HG03432 (cell line): ENCODE results near the gene TESK1.

Experiments used
- ATAC-seq: cut with Tn5 transposase; IDR thresholded peaks from one replicate; pipeline ENCODE4 v1.9.1; 2021; ENCODE audit warnings: mild to moderate bottlenecking, moderate library complexity; ENCODE audit not compliant: unreplicated experiment

The TESK1 gene, protein sequence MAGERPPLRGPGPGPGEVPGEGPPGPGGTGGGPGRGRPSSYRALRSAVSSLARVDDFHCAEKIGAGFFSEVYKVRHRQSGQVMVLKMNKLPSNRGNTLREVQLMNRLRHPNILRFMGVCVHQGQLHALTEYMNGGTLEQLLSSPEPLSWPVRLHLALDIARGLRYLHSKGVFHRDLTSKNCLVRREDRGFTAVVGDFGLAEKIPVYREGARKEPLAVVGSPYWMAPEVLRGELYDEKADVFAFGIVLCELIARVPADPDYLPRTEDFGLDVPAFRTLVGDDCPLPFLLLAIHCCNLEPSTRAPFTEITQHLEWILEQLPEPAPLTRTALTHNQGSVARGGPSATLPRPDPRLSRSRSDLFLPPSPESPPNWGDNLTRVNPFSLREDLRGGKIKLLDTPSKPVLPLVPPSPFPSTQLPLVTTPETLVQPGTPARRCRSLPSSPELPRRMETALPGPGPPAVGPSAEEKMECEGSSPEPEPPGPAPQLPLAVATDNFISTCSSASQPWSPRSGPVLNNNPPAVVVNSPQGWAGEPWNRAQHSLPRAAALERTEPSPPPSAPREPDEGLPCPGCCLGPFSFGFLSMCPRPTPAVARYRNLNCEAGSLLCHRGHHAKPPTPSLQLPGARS

DNA sequence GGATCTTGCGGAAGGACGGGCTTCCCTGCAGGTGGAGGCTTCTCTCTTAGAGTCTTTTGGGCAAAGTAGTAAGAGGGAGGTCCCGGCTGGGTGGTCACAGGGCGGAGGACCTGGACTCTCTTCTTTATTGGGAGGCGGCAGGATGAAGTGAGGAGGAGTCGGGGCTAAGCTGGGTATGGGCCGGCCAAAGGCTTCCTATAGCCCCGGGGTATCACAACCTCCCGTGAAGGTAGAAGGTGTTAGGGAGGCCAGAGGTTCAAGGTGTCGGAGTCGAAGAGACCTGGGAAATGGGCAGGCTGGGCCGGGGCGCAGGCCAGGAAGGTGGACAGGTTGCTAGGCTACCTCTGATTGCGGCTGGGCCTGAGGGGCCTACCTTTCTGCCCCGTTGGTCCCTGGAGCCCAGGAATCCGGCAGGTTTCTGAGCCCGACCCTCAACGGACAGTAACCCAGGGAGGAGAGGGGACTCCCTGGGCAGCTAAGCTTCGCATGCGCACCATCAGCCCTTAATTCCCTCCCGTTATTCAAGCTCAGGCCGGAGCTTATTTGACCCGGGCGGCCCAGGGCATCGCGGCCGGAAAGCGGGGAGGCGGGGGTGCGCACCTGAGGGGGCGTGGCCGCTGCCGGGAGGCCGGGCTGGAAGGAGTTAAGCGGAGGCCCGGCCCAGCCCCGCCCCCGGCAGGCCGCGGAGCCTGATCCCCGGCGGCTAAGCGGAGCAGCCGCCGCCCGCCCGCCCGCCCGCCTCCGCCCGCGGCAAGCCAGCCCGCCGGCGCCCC lies at the start of gene TESK1:
TSS of gene TESK1 (plus strand) at position 685 of the 773 bp plus-strand sequence. CDS start 358 bp downstream, outside the sequence.
- ATAC-seq, result peak; percentile 56

DNA sequence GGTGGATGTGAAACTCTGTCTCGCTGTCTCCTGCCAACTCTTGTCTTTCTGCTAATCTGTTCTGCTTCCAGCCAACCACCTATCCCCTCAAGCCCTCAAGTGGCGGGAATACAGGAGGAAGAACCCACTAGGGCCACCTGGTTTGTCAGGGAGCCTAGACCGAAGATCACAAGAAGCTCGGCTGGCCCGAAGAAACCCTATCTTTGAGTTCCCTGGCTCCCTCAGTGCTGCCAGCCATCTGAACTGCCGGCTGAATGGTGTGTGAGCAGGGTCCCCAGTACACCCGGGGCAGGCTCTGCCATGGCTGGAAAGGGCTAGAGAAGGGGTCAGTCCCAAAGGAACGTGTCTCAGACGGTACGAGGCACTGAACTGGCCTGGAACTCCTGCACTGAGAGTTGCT lies 49.2 kb upstream of the TESK1 start:
- no peak for ATAC-seq

DNA sequence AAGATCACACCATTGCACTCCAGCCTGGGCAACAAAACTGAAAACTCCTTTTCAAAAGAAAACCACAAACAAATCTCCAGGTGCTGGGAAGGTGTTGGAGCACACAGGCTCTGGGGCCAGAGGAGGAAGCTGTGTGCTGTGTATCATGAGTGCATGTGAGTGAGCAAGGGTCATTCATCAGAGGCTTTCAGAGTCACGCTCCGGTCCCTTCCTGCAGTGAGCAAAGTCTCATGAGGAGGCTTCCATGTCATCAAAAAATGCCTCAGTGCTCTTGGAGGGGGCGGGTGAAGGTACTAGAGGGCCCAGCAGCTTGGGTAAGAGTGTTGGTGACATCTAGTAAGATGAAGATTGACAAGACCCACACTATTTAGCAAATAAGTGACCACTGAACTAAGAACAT lies 48.3 kb upstream of the TESK1 start:
- no peak for ATAC-seq

DNA sequence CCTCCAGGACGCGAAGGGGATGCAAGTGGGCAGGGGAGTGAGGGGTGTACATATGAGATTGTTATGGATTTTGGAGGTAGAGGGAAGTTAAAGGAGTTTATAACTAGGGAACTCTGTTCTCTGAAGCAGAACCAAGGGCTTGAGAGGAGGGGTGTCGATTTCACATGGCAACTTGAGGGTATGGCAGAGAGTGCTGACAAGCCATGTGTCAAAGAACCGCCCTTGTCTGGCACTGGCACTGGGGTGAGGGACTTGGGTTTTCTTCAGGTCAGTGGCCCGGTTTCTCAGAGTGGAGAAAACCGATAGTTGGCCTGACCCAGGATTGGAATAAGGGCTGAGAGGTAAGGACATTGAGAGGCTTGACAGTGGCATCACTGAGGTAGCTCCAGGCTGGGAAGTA lies 47.7 kb upstream of the TESK1 start:
- no peak for ATAC-seq

DNA sequence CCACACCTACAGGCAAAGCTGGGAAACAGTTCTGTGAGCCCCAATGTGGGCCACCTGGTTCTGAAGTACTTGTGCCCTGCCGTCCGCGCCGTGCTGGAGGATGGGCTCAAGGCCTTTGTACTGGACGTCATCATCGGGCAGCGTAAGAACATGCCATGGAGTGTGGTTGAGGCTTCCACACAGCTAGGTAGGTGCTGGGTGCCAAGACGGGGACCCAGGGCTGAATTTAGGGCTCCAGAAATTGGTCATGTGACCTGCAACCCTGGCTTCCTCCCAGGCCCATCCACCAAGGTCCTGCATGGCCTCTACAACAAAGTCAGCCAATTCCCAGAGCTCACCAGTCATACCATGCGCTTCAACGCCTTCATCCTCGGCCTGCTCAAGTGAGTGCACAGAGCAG lies 46.9 kb upstream of the TESK1 start:
- no peak for ATAC-seq

DNA sequence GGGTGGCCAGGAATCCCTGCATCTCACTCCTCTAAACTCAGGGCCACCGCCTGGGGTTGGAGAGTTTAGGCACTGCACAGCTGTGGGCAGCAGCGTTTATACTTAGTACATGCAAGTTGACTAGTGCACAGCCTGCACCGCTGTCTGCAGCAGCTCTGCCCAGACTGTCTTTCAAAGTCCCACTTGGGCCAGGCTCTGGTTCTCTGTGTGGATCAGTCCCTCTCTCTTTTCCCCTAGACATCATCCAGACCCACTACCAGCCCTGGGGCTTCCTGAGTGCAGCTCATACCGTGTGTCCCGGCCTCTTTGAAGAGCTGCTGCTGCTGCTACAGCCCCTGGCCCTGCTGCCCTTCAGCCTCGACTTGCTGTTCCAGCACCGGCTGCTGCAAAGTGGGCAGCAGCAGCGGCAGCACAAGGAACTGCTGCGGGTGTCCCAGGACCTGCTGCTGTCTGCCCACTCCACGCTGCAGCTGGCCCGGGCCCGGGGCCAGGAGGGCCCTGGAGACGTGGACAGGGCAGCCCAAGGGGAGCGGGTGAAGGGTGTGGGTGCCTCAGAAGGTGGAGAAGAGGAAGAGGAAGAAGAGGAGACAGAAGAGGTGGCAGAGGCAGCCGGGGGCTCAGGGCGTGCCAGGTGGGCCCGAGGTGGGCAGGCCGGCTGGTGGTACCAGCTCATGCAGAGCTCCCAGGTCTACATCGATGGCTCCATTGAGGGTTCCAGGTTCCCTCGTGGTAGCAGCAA lies 45.1 kb upstream of the TESK1 start:
- ATAC-seq, result no peak

DNA sequence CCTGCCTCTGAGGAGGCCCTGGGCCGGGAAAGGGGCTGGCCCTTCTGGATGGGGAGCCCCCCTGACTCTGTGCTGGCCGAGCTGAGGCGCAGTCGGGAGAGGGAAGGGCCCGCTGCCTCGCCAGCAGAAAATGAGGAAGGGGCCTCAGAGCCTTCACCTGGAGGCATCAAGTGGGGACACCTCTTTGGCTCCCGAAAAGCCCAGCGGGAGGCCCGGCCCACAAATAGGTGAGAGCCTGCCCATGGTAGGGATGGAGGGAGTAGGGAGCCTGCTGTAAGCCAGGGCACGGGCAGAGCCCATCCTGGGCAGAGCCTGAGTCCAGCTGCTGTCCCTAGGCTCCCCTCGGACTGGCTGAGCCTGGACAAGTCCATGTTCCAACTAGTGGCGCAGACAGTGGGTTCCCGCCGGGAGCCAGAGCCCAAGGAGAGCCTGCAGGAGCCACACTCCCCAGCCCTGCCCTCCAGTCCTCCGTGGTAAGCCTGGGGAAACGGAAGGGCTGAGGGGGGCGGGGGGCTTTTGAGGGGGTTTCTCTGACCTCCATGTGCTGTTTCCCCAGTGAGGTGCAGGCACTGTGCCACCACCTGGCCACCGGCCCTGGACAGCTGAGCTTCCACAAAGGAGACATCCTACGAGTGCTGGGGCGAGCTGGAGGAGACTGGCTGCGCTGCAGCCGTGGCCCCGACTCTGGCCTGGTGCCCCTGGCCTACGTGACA lies 44.3 kb upstream of the TESK1 start:
- no peak for ATAC-seq

DNA sequence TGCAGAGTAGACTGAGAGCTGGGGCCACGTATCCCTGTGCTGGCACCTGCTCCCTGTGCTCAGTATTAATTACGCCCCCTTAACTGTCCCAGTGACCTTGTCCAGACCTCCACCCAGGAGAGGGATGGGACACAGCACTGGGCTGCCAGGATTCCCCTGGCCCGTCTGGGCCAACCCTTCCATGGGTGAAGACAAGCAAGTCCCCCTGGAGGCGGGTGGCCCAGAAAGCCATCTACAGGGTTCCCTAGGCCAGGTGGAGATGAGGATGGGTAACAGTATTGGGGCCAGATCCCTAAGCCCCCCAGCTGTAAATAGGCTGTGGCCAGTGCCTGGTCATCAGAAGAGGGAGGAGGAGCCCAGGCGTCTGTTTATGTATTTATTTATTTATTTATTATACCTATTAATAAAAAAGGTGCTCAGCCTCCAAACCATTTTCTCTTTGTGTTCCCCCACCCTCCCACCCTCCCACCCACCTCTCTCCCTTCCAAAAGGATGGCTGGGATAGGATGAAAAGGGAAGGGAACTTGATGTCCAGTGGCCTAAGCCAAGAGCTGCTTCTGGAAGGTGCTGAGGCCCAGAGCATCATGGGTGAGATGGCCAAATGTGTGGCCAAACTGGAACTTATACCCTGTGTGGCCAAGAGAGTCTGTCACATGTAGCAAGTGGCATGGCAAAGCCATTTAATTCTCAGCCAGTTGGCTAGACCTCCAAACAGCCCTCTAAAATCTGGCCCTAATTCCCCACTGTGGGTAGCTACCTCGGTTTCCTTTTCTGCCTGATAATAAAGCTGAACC lies 43.4 kb upstream of the TESK1 start:
- no peak for ATAC-seq

DNA sequence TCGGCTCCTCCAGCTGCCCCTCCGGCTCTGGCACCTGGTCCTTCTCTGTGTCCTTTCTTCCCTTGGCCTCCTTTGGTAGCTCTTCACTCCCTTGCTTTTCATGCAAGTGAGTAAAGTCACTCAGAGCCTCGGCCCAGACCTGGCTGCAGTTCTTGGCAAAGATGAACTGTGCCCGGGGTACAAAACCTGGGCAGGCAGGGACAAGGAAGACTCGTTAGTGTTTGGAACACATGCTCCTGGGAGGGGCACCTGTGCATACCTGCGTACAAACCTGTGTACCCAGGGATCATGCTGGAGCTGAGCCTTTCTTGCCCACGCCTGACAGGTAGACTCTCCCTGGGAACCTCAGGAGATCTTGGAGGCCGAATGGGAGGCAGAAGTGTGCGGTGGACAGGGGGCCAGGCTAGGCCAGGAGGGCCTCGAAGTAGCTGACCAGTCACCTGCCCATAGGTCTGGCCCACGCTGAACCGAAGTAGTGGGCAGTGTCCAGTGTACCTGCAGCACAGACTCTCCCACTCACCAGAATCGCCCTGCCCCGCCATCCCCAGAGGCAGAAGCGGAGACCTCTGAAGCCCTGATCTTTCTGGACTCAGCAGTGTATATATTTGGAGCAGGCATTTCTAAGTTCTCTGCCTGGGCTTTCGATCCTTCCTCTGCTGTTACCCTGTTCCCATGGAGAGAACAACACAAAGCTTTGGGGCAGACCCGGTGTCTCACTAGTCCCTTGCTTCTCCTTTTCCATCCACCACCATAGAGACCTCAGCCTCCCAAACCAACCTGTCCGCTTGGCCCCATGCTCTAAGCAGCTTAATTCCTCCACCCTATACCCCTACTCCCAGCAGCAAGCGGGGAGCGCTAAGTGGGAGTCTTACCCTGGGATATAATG lies 41.9 kb upstream of the TESK1 start:
- no peak for ATAC-seq

DNA sequence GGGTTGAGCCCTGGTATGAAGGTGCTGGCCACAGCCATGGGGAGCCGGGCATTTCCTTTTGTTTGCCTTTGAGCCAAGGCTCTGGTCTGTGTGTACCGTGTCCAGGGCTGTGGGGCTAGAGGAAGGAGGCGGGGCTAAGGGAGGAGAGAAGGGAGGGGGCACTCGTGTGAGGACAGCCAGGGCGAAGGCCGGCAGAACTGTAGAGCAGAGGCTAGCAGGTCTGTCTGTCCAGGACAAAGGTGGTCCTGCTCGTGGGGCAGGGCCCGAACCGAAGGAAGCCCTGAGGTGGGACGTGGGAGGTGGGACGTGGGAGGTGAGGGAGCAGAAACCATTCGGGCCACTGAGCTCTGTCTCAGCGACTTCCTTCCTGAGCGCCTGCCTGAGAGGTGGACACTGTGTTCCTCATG lies 41.3 kb upstream of the TESK1 start:
- ATAC-seq, result no peak

DNA sequence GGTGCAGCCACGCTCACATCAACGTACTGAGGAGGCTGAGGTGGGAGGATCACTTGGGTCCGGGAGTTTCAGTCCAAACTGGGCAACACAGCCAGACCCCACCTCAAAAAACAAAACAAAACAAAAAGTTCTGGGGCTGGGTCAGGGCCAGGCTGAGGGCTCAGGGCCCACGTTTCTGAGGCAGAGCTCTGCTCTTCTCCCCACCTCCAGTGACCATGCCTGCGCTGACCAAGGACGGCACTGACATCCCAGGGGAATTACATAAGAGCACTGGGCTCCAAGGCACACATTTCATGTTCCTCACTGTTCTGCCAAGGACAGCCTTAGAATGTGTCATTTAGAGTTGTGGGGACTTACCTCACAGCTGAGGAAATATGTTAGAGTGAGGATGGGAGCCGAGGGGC lies 40.4 kb upstream of the TESK1 start:
- ATAC-seq, result no peak

DNA sequence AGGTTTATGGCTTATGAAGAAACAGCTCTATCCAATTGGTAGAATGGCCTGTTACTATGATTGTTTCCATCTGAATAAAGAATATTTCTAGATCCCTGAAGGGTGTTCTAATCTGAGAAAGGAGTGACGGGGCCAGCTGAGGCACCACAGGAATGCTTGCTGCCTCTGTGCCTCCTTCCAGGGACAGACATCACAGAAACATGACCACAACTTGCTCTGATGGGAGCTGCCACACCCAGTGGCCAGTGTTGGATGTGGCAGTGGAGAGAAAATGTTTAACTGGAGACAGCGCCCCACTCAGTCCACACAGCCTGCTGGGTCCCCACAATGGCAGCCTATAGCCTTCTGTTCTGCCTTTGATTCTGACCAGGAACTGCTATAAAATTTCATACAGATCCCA lies 38.6 kb upstream of the TESK1 start:
- ATAC-seq, result no peak

DNA sequence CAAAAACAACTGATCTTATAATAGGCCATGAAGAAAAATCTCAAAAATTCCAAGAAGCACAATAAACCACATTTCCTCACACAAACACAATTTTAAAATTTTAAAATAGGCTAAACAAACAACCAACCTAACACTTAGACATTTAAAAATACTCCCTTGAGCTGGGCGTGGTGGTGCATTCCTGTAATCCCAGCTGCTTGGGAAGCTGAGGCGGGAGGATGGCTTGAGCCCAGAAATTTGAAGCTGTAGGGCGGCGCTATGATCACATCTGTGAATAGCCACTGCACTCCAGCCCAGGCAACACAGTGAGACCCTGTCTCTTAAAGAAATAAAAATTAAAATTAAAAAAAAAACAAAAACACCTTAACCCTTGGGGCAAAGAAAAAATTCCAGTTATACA lies 36.9 kb upstream of the TESK1 start:
- no peak for ATAC-seq

DNA sequence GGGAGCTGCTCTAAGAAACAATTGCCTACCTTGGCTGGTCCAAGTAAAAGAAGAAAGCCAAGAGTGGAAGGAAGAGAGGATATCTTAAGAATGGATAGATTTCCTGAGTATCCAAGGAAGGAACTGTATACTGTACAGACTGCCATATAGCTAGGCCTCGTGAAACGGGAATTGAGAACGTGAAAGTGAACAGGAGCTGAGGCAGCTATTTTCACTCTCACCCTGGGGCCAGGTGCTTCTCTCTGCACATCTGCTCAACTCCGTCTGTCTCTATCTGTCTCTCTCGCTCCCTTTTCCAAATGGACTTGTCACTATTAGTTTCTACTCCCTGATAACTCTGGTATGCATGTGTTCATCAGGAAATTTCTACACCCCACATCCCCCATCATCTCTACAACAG lies 35.9 kb upstream of the TESK1 start:
- ATAC-seq, result no peak

DNA sequence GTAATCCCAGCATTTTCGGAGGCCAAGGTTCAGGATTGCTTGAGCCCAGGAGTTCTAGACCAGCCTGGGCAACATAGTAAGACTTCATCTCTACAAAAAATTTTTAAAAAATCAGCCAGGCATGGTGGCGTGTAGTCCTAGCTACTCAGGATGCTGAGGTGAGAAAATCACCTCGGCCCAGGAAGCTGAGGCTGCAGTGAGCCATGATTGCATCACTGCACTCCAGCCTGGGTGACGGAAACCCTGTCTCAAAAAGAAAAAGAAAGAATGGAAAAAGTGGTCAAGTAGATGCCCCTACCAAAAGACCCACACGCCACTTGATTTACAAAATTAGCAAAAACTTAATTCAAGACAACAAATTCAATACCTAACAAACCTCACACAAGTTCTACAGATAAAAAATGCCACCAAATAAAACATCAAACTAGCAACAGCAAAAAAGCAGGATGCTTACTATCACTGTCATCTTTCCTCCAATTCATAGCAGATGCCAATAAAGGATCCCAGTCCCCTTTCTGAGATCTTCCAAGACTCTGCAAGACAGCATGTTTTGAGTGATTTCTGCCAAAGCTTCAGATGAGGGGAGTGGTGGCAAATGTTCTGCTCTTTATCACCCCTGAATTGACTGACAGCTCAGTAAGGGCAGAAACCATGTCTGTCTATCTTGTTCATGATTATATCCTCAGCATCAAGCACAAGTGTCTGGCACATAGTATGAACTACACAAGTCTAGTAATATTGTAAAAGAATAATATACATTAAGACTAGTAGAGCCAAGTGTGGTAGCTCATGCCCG lies 34.2 kb upstream of the TESK1 start:
- ATAC-seq, result no peak

DNA sequence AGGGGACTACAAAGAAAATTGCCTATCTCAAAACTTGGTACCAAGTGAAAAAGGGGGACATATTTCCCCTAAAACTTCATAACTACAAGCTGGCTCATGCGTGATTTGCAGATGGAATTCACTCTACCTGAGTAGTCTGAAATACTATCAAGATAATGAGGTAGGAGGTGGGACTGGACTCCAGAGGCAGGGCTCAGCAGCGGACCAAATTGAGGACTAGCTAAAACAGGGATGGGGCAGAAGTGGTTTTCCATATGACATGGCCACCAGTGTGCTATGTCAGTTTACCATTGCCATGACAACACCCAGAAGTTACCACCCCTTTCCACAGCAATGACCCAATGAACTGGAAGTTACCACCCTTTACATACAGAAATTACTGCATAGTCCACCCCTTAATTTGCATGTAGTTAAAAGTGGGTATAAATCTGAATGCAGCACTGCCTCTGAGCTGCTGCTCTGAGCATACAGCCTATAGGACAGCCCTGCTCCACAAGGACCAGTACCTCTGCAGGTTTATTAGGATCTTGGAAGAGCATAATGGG lies 30.4 kb upstream of the TESK1 start:
- ATAC-seq, result no peak

DNA sequence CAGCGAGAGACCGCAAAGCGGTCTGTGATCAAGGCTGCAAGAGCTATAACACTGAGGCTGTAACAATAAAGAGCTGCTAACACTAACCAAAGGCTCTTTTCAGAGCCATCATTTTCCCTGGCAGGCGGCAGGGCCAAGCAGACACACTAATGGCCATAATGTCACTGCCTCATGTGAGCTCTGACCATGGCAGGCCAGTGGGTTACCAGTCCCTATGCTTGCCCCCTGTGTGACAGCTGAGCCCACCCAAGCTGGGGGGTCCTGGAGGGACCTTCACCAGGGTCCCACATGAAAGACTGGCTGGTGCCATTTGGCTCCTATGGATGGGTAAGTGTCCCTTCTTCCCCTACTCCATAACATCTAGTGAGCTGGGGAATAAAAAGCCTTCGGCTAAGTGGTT lies 29.6 kb upstream of the TESK1 start:
- no peak for ATAC-seq

DNA sequence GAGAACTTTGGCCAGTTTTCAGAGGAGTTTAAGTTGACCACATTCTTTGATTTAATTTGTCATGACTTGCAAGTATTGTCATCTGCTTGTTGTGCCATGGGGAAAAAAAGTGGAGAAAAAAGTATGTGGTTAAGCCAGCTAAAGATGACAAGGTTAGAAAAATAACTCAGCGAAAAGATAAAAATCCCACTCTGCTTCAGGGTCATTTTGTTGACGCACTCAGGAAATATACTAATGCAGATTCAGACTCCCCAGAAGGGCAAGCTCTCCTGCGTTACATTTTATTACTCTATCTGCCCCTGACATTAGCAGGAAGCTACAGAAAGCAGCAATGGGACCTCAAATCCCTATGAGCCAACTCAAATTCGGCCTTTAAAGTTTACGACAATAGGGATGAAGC lies 27.6 kb upstream of the TESK1 start:
- ATAC-seq, result no peak
